ENCODE results near the gene ANXA6.

ANXA6 gene

GRCh38 chr5:151151793-151152192 is 5.8 kb downstream of the ANXA6 start:
- DNase-seq = no peak

DNA sequence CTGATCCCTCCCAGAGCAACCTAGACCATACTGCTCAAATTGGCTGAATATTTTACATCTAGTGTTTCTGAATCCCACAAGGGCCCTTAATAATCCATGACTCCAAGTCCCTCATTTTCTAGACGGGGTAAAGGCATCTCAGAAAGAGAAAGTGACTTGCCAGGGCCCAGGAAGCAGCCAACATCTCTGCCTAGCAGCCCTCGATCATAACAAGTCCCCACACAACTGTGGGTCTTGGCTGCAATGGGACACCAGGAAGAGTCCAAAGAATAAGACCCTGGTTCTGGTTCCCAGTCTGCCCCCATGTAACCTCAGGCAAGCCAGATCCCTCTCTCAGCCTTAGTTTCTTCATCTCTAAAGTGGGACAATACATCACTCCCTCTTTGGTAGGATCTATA is 6.3 kb downstream of the ANXA6 start:
- DNase-seq = no peak

DNA sequence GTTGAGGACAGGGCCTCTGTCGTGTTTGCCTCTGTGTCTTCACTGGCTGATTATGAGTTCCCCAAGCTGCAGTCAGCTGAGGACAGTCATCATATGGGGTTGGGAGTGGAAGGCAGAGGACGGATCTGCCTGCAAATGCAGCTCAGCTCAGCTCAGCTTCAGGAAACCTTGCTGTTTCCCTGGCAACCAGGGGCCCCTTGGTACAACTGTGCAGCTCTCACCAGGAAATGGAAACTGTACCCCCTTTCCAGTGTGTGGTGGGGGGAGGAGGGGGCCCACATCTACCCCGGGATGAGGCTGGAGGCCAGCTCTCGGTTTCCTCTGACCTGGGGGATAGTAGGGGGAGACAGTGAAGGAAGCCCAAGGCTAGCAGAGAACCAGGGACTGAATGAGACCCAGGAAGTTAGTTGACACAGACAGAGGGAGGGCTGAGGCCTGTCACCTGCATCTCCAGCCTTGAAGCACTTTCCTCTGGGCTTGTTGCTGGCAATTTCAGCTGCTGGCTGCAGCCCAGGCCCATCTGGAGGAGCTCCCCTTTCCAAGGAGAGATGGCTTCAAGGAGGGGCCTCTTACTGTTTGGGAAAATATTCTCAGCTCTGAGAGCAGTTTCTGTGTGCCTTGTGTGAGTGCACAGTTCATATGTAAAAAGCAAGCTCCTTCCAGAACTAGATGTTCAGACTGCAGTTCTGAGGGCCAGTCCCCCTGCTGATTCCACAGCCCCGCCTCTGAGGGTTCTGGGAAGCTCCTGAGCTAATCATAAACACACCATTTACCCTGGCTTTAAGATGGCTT is 6.9 kb downstream of the ANXA6 start:
- no peak for DNase-seq

- no peak for DNase-seq
Measured at GRCh38 chr5:151148583-151148982, 9.0 kb downstream of the ANXA6 start.

GRCh38 chr5:151147033-151147432 is 10.5 kb downstream of the ANXA6 start:
- DNase-seq = no peak

GRCh38 chr5:151146061-151146460 is 11.5 kb downstream of the ANXA6 start:
- DNase-seq = no peak

DNA sequence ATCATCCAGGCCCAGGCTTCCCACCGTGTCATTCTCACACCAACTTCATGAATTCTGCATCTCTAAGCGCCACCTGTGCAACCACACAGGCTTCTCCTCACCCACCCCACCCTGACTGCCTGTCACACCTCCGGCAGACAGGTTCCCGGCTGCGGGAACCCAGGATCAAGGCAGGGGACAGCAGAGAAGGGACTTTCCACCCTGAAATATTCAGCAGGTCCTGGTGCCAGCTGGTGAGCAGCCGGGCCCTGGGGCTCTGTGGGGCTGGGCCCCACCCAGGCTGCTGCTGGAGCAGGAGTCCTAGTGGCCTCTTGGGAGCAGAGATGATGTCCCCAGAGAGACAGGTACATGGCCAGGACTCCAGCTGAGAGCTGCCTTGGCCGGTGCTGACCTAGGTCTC is 12.7 kb downstream of the ANXA6 start:
- DNase-seq = no peak

- DNase-seq = no peak
Measured at GRCh38 chr5:151144275-151144674, 13.3 kb downstream of the ANXA6 start.

DNA sequence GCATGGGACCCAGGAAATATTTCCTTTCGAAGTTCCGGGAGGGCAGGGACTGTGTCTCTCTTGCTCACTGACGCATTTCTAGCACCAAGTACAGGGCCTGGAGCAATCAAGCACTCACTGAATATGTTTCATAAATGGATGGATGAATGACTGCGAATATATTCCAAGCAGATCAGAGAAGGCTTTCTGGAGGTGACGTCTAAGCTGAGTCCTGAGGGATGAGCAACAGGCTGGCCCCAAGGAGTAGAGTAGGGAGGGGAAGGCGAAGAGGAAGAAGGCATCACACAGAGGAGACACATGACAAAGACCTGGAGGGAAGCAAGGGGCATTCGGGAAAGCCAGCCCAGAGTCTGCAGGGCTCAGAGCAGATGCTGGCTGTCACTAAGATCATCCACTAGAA is 13.9 kb downstream of the ANXA6 start:
- DNase-seq = no peak

- no peak for DNase-seq
Measured at GRCh38 chr5:151142933-151143332, 14.6 kb downstream of the ANXA6 start.

- DNase-seq = no peak
Measured at GRCh38 chr5:151141535-151141934, 16.0 kb downstream of the ANXA6 start.

- DNase-seq = no peak
Measured at GRCh38 chr5:151140686-151141459, 16.7 kb downstream of the ANXA6 start.

- DNase-seq = no peak
Measured at GRCh38 chr5:151139646-151140045, 17.9 kb downstream of the ANXA6 start.

DNA sequence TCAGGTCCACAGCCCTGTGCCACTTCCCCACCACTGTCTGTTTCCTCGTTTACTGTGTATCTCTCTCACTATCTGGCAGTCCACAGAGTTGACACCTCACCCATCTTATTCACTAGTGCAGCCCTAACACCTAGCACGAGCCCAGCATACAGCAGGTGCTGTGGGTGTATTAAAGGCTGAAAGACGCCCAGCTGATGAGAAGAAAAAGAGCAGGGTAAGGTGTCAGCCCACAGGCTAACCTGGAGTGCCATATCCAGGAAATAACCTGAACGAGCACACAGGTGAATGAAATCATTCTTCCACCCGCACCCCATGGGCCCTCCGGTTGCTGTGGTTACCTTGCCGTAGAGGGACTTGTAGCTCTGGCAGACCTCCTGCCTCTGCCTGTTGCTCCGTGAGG is 18.6 kb downstream of the ANXA6 start:
- no peak for DNase-seq

DNA sequence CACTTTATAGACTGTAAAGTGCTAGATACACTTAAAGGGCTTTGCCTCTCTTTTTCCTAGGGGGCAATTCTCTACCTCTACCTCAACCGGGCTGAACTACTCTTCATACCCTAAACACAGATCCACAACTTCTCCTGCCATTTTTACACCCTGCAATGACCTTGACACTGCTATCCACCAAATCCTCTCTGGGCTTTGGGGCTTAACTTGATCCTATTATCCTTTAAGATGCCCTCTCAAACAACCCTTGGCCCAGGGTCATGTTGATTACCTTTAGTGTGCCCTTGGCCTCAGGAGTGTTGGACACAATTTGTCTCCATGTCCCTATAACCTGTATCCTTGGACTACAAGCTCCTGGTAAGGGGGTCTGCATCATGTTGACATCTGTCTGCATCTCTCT is 19.5 kb downstream of the ANXA6 start:
- DNase-seq = no peak

GRCh38 chr5:151137067-151137825 is 20.3 kb downstream of the ANXA6 start:
- DNase-seq = no peak

GRCh38 chr5:151134228-151134627 is 23.4 kb downstream of the ANXA6 start:
- no peak for DNase-seq

DNA sequence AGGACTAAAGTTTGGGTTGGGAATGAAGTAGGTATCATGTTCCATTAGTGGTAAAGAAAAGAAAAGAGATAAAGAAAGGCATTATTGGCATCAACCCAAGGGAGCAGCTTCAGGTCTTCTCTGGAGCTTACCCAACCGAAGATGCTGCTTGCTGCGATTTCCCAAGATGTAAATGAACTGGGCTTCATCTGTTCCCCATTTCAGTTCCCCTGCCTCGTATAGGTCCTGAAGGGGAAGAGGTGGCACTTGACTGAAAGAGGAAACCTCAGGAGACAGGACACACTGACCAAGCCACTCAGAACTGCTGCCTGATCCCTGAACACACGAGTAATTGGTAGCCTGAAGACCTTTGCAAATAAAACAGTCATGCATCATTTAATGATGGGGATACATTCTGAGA is 24.6 kb downstream of the ANXA6 start:
- DNase-seq = peak; percentile 59 to 77

DNA sequence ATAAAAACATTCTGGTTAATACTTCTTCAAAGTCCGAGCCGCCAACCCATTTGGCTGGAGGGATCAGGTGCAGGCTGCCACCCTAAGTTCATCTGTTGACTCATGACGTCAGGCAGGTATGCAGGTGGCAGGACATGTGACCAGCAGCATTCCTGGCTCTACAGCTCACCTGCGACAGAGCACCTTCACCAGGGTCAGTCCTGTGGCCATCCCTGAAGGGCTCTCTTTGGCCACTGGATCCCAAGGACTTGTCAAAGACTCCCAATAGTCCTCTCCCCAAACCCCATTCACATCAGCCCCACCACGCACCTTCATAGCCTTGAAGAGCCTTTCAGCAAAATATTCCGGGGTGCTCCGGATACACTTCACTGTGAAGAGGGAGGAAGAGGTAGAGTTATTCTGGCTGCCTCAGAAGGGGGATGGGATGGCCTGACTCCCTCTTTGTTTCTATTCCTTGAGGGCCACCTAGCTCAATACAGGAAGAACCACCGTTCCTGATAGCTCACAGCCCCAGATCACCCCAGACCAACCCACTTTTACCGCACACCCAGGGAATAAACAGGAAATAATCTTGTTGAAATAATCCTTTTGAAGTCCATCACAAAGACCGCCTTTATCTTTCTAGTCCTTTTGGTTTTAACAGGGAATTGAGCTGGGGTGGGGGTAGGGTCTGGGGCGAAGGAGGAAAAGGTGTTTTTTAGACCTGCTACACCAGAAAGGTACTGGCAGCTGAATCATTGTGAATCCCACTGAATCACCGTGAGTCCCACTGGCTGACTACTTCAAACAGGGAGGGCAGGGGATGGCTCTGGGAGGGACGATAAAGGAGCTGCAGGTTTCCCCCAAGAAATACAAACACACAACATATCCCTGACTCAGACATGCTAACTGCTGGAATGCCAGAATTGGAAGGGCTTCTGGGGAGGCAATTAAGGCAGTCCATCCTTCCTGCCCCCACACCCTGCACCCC is 26.4 kb downstream of the ANXA6 start:
- DNase-seq = no peak

DNA sequence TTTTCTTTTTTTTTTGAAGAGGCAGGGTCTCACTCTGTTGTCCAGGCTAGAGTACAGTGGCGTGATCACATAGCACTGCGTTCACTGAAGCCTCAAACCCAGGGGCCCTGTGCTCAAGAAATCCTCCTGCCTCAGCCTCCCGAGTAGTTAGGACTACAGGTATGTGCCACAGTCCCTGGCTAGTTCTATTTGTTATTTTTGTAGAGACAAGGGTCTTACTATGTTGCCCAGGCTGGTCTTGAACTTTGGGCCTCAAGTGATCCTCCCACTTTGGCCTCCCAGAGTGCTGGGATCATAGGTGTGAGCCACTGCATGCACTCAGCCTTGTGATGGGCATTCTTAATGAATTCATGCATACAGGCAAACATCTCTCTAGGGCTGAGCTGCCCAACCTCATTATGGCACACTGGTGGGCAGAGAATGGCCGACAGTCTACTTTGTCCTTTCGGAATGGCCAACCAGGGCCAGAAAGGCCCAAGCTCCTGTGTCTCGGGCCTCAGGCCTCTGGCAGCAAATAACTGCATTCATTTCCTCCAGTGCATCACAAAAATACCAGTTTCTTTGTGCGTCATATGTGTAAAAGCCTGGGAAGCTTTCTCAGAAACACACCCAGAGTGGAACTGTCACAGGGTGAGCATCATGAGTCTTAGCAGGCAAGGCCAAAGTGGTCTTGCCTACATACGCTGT is 27.2 kb downstream of the ANXA6 start:
- DNase-seq = no peak

DNA sequence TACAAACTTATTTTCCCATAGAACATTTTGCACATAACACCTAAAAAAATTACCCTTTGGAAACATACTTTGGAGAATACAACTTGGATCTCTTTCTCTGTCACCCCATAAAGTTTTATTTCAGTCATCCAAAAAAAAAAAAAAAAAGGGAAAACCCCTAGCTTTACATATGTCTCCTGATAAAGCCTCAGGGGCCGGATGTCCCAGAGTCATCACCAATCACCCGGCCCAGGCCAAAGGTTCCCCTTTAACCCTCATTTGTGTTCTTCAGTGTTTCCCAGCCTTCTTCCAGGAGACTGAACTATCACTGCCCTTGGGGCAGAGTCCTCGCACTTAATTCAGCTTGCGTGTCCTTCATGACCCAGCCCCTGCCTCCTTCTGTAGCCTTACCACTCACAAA is 28.8 kb downstream of the ANXA6 start:
- no peak for DNase-seq

GRCh38 chr5:151127926-151128325 is 29.7 kb downstream of the ANXA6 start:
- DNase-seq = no peak

All from NCI-H187 (cell line).